ENCODE results near the gene METTL2A.

DNA sequence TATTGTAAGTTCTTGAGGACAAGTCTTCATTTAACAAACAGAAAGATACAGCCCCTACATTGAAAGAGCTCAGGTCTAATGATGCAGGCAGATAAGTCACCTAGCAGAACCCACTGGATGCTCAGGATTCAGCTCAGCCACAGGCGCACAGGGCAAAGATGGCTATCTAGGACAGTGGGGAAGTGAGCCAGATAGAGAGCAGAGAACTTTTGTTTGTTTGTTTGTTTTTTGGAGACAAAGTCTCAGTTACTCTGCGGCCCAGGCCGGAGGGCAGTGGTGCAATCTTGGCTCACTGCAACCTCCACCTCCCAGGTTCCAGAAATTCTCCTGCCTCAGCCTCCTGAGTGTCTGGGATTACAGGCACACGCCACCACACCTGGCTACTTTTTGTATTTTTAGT, 20.4 kb downstream of the METTL2A start:
- TF ChIP-seq CTCF (conservative IDR thresholded peaks at IDR 0.05) (no peak), EZH2 (IDR thresholded peaks at IDR 0.05; ENCODE audit: low read depth) (no peak)
